Spleen (tissue), 11 donors: ENCODE results near the gene PIP4K2C. TPM values are rescaled to one million over a fixed set of nuclear protein-coding genes. Genes with fewer than 3 reads are reported as not detected.

Source experiments
- DNase-seq: peaks from one replicate; pipeline ENCODE4 v3.0.0-alpha.2; 2020
- H3K27ac ChIP-seq, 8 donors: fragments of 200-600 bp; sonication (generic) in 7 of 8; 1 replicate in 4 of 8; 2 replicates in 4 of 8; pipeline versions ENCODE4 v1.5.0 to v1.8.0; 2016 to 2021; ENCODE audit warnings: inconsistent platforms in 4 of 8, mild to moderate bottlenecking in 4 of 8, moderate library complexity in 1 of 8
- H3K27me3 ChIP-seq, 7 donors: fragments of 200-600 bp; sonication (generic) in 6 of 7; replicated peaks in 1 of 7; 1 replicate in 4 of 7; 2 replicates in 3 of 7; pipeline versions ENCODE4 v1.5.0 to v1.8.0; 2016 to 2021; ENCODE audit warnings: inconsistent platforms in 3 of 7, mild to moderate bottlenecking in 1 of 7
- H3K36me3 ChIP-seq, 6 donors: fragments of 200-600 bp; sonication (generic) in 5 of 6; 1 replicate in 4 of 6; 2 replicates in 2 of 6; pipeline versions ENCODE4 v1.5.0 to v1.8.0; 2016 to 2021; ENCODE audit warnings: inconsistent platforms in 2 of 6
- H3K4me1 ChIP-seq, 6 donors: fragments of 200-600 bp; sonication (generic) in 5 of 6; 1 replicate in 3 of 6; 2 replicates in 3 of 6; pipeline versions ENCODE4 v1.5.0 to v1.8.0; 2016 to 2021; ENCODE audit warnings: inconsistent platforms in 3 of 6
- H3K4me3 ChIP-seq, 8 donors: fragments of 200-600 bp; sonication (generic) in 7 of 8; 1 replicate in 4 of 8; 2 replicates in 4 of 8; pipeline versions ENCODE4 v1.5.0 to v1.8.0; 2016 to 2021; ENCODE audit warnings: inconsistent platforms in 4 of 8, mild to moderate bottlenecking in 4 of 8, moderate library complexity in 2 of 8
- H3K9me3 ChIP-seq, 8 donors: fragments of 200-600 bp; sonication (generic) in 7 of 8; 1 replicate in 4 of 8; 2 replicates in 4 of 8; pipeline versions ENCODE4 v1.5.0 to v1.8.0; 2016 to 2021; ENCODE audit warnings: inconsistent platforms in 4 of 8
- POLR2A ChIP-seq, 3 donors: fragments of 450-650 bp; IDR thresholded peaks; one replicate each; pipeline ENCODE4 v1.5.1; 2017; ENCODE audit warnings: antibody characterized with exemption in 3 of 3, mild to moderate bottlenecking in 1 of 3
- POLR2AphosphoS5 ChIP-seq, 3 donors: sonication (generic); formaldehyde crosslinking; IDR thresholded peaks; one replicate each; pipeline ENCODE4 v1.5.1; 2017; ENCODE audit warnings: antibody characterized with exemption in 3 of 3
- WGBS, 5 donors: extraction: QIAGEN DNeasy Blood & Tissue Kit in 3 of 5; methylation state at CpG; one replicate each; pipeline versions ENCODE4 v1.1.5 to v1.1.7; 2013 to 2018; 5-methylcytosine and 5-hydroxymethylcytosine counted together
- intact Hi-C: fragments of 100-400 bp; cut with DNase I; formaldehyde crosslinking; loops from one replicate; pipeline ENCODE4 v1.15.0; 2023; ENCODE audit warnings: low total_unique reads
- polyA plus RNA-seq, 3 donors: library from polyadenylated mRNA; stranded (reverse); fragments of 200-250 nt; gene quantifications; one replicate each; pipeline ENCODE4 v1.2.1, GENCODE V29; 2013
- total RNA-seq, 7 donors: library from RNA; depleted of rRNA in 3 of 7; stranded (reverse); fragments of >200 nt in 3 of 7; fragmentation: NEBNext Ultra II Directional in 4 of 7; extraction: Animal tissue kit (Norgen Biotek cat#: 25700) in 4 of 7; gene quantifications; one replicate each; pipeline versions ENCODE4 v1.1.0 to v1.2.1, GENCODE V29; 2016 to 2021
- TF ChIP-seq, protein P1 (sequence below), 11 experiments: fragments of 200-600 bp in 7 of 11; fragments of 450-650 bp in 4 of 11; sonication (generic) in 4 of 11; IDR thresholded peaks in 8 of 11; conservative IDR thresholded peaks in 3 of 11; 1 replicate in 7 of 11; 2 replicates in 4 of 11; pipeline versions ENCODE4 v1.4.0 to v1.8.0; 2016 to 2021; ENCODE audit warnings: antibody characterized with exemption in 11 of 11, inconsistent platforms in 4 of 11, mild to moderate bottlenecking in 1 of 11
- donor health status: healthy with polysubstance abuse.
- donor health status: DM: no; HTN: no; CAD: no; lungs with moderate emphysema.
- donor health status: DM: no; HTN: no; CAD: no.
- donor health status: Bipolar disorder and iron deficiency.
- donor health status: healthy.
- donor health status: DM: no; HTN: no; CAD: no.
- donor health status: DM: yes; HTN: yes; CAD: no.

PIP4K2C gene
- total and polyA plus RNA-seq, 10 donors = 5.7 to 20.9 (median 16.9) TPM

DNA sequence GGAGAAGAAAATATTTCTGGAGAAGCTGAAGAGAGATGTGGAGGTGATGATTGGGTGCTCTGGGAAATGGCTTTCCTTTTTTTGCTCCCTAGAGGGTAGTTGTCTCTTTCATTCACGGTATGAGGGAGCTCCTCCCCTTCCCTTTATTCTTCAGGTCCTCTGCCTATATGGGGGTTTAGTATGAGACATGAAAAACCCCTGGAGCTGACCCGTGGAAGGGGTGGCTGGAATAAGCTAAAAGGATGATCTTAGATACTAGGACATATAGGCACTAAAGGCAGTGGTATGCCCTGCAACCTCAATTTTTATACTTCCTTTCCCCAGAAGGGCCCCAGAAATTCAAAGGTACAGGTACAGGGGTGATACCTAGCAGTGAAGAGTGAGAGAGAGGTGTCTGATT is 9.4 kb downstream of the PIP4K2C start:
- WGBS, 5 donors = 64 to 77% (median 65%) methylated on average over 2 of the region's 2 CpGs
- no peak for DNase-seq
- no peak overlapping the region for H3K4me3 ChIP-seq
- TF ChIP-seq POLR2A (IDR thresholded peaks at IDR 0.05) = no peak
- no peak for TF ChIP-seq POLR2AphosphoS5 (IDR thresholded peaks at IDR 0.05)
- TF ChIP-seq, protein P1, sequence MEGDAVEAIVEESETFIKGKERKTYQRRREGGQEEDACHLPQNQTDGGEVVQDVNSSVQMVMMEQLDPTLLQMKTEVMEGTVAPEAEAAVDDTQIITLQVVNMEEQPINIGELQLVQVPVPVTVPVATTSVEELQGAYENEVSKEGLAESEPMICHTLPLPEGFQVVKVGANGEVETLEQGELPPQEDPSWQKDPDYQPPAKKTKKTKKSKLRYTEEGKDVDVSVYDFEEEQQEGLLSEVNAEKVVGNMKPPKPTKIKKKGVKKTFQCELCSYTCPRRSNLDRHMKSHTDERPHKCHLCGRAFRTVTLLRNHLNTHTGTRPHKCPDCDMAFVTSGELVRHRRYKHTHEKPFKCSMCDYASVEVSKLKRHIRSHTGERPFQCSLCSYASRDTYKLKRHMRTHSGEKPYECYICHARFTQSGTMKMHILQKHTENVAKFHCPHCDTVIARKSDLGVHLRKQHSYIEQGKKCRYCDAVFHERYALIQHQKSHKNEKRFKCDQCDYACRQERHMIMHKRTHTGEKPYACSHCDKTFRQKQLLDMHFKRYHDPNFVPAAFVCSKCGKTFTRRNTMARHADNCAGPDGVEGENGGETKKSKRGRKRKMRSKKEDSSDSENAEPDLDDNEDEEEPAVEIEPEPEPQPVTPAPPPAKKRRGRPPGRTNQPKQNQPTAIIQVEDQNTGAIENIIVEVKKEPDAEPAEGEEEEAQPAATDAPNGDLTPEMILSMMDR (IDR thresholded peaks at IDR 0.05 in 8 of 11, conservative IDR thresholded peaks at IDR 0.05 in 3 of 11) = no peak
- no peak overlapping the region for H3K27ac ChIP-seq
- peaks cover 0 to 17% (median 7%) of the 10 kb centered on the region in 7 donors for H3K27me3 ChIP-seq
- no peaks in the 10 kb centered on the region for H3K9me3 ChIP-seq
- H3K36me3 ChIP-seq = peaks cover 0 to 78% (median 51%) of the 10 kb centered on the region in 6 donors
- H3K4me1 ChIP-seq = peaks cover 3 to 25% (median 17%) of the 10 kb centered on the region in 6 donors
- intact Hi-C loops = no loop called here

DNA sequence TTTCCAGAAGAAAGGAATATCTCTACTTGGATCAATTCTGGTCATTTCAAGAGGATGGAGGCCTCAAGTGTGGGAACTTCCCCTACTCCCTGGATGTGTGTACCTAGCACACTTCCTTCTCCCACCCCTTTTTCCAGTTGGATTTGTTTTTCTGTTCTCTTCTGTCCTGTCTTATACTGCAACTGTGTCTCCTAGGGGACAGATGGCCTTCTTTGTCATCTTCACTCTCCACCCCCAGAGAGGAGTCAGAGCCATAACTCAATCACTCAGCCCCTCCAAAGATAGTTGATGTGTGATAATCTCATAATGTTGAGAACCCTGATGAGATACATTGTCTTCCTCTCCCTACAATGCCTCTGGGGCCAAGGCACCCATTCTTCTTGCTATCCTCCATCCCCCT is 11.6 kb downstream of the PIP4K2C start:
- peaks cover 0 to 64% (median 36%) of the 10 kb centered on the region in 6 donors for H3K36me3 ChIP-seq

DNA sequence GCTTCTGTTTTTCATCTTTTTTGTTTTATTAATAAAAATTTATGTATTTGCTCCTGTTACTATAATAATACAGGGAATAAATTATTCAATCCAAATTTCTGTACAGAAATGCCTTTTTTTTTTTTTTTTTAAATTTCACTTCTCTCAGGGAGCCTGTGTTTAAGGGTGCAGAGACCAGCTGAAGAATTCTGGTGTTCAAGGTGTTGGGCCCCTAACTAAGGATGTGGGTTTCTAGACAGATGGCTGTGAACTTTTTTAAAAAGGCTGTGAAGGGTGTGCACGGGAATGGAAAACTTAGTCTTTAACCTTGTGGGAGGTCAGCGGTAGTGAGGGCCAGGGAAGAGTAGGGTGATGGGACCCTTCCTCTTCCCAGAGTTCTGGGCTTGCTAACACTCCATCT is 12.3 kb downstream of the PIP4K2C start:
- H3K4me3 ChIP-seq = no peak overlapping the region
- H3K4me1 ChIP-seq = peaks cover 3 to 36% (median 24%) of the 10 kb centered on the region in 6 donors
- intact Hi-C loops = no loop called here
- no peaks in the 10 kb centered on the region for H3K9me3 ChIP-seq
- peak overlapping the region in 7 of 8 donors; percentile 51 to 89 (median 83) for H3K27ac ChIP-seq
- peaks cover 0 to 31% (median 7%) of the 10 kb centered on the region in 7 donors for H3K27me3 ChIP-seq
- no peak for DNase-seq
- TF ChIP-seq POLR2A (IDR thresholded peaks at IDR 0.05) (no peak), POLR2AphosphoS5 (IDR thresholded peaks at IDR 0.05) (no peak)
- TF ChIP-seq, protein P1 (IDR thresholded peaks at IDR 0.05 in 8 of 11, conservative IDR thresholded peaks at IDR 0.05 in 3 of 11) = no peak
- peaks cover 0 to 57% (median 32%) of the 10 kb centered on the region in 6 donors for H3K36me3 ChIP-seq
- 41 to 69% (median 54%) methylated on average over 2 of the region's 2 CpGs for WGBS, 5 donors

More for the DNA sequence above, 11.6 kb downstream of the PIP4K2C start:
- DNase-seq = no peak
- H3K4me1 ChIP-seq = peaks cover 3 to 36% (median 24%) of the 10 kb centered on the region in 6 donors
- peaks cover 0 to 29% (median 7%) of the 10 kb centered on the region in 7 donors for H3K27me3 ChIP-seq
- no peak overlapping the region for H3K4me3 ChIP-seq
- intact Hi-C loops = no loop called here
- H3K9me3 ChIP-seq = no peaks in the 10 kb centered on the region
- no peak for TF ChIP-seq POLR2A (IDR thresholded peaks at IDR 0.05)
- TF ChIP-seq, protein P1 (IDR thresholded peaks at IDR 0.05 in 8 of 11, conservative IDR thresholded peaks at IDR 0.05 in 3 of 11) = no peak
- TF ChIP-seq POLR2AphosphoS5 (IDR thresholded peaks at IDR 0.05) = no peak
- H3K27ac ChIP-seq = no peak overlapping the region

DNA sequence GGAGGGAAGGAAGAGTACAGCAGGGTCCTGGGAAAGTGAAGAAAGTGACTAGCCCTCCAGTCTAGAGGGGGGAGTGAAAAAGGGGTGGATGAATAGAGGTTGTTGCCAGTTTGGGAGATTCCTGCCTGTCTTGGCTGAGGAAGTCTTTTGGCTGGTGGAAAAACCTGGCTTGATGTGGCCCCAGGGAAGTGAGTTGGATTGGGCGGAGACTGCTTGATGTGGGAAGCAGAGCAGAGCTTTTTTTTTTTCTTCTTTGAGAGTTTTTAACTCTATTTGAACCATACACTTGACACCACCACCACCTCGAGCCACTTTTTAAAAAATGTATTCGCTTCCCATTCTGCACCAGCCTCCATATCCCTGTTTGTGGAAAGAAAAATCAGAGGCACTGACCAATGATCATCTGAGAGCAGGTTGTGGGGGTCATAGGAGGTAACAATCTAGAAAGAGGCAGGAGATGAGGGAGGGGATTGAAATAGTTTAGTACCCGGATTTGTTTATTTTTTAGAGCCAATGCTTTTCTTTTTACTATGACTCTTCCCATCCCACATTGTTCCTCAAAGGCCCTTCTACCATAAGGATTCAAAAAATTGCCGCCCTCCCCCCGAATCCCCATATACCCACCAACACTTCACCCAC is 12.9 kb downstream of the PIP4K2C start:
- Histone ChIP-seq H3K27me3 (peaks cover 0 to 33% (median 7%) of the 10 kb centered on the region in 7 donors), H3K9me3 (no peaks in the 10 kb centered on the region), H3K4me3 (peak overlapping the region; percentile 44 to 81 (median 50)), H3K4me1 (peaks cover 3 to 36% (median 24%) of the 10 kb centered on the region in 6 donors), H3K36me3 (peaks cover 0 to 56% (median 28%) of the 10 kb centered on the region in 6 donors), H3K27ac (peak overlapping the region; percentile 57 to 89 (median 82))
- no peak for DNase-seq
- TF ChIP-seq, protein P1 (IDR thresholded peaks at IDR 0.05 in 8 of 11, conservative IDR thresholded peaks at IDR 0.05 in 3 of 11) = no peak
- peak in 1 of 3 donors; percentile 16 for TF ChIP-seq POLR2AphosphoS5 (IDR thresholded peaks at IDR 0.05)
- intact Hi-C loops = no loop called here
- 50 to 58% (median 50%) methylated on average over 6 of the region's 6 CpGs for WGBS, 5 donors
